ENCODE data around the gene PPAN.

PPAN gene

DNA sequence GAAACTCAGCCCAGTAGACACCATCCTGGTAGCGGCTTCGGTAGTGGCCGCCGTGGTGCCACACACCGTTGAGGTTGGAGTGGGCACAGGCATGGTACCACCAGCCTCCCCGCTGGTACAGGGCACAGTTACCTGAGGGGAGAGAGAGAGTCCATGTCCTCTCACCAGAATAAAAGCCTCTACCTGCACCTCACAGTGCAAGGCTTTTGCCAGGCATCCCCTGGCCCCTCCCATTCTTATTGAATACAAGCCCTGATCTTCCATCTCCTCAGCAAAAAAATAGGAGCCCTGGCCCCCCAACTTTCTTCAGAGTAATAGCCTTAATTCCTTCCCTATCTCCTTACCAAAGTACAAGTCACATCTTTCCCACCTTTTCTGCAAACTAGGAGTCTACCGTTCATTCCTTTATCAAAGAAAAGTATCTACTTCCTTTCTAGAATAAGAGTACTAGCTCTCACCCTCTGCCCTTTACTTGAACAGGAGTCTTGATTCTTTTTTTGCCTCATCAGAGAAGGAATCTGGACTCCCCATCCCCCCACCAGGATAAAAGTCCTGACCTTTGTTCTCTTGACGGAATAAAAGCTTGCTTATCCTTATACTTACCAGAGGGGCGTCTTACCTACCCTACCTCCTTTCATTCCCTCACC, 13.4 kb upstream of the PPAN start:
- TF ChIP-seq, protein P1, sequence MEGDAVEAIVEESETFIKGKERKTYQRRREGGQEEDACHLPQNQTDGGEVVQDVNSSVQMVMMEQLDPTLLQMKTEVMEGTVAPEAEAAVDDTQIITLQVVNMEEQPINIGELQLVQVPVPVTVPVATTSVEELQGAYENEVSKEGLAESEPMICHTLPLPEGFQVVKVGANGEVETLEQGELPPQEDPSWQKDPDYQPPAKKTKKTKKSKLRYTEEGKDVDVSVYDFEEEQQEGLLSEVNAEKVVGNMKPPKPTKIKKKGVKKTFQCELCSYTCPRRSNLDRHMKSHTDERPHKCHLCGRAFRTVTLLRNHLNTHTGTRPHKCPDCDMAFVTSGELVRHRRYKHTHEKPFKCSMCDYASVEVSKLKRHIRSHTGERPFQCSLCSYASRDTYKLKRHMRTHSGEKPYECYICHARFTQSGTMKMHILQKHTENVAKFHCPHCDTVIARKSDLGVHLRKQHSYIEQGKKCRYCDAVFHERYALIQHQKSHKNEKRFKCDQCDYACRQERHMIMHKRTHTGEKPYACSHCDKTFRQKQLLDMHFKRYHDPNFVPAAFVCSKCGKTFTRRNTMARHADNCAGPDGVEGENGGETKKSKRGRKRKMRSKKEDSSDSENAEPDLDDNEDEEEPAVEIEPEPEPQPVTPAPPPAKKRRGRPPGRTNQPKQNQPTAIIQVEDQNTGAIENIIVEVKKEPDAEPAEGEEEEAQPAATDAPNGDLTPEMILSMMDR (IDR thresholded peaks at IDR 0.05; ENCODE audit: low read length, missing control alignments): no peak
- no peak overlapping the region for H3K4me3 ChIP-seq (replicated peaks; ENCODE audit: low read depth, low read length)
- no peak for DNase-seq (ENCODE audit: low read depth)

DNA sequence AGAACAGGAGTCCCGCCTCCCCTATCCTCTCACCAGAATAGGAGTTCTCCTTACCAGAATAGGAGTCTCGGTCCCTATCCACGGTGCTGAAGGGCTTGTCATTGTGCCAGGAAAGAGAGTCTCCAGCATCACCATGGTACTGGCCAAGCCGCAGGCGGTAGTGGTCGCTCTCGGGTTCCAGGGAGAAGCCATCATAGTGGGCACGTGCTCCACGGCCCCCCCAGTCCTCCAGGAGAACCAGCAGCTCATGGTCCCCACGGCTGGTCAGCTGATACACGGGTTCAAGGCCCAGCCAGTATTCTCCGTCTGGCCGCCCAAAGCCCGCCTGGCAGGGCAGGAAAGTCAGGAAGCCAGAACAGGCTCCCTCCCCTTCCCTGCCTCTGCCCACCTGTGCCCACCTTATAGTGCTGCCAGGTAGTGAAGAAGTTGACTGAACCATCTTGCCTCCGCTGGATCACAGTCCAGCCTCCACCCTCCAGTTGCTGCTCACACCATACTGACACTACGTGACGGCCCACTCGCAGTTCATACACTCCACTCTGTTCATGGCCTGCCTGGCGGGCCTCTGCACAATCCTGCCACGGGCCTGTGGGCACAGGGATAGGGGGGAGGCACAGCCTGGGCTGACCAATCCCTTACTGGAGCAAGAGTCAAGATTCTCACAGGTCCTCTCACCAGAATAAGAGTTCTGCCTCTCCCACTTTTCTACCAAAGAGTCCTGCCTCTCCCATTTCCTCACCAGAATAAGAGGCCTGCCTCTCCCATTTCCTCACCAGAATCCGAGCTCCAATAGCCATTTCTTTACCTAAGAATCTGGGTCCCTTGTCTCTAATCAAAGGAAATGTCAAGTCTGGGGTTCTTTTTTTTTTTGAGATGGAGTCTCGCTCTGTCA, 12.6 kb upstream of the PPAN start:
- no peak overlapping the region for H3K4me3 ChIP-seq (replicated peaks; ENCODE audit: low read depth, low read length)
- DNase-seq (ENCODE audit: low read depth): no peak
- TF ChIP-seq, protein P1 (IDR thresholded peaks at IDR 0.05; ENCODE audit: low read length, missing control alignments): no peak

DNA sequence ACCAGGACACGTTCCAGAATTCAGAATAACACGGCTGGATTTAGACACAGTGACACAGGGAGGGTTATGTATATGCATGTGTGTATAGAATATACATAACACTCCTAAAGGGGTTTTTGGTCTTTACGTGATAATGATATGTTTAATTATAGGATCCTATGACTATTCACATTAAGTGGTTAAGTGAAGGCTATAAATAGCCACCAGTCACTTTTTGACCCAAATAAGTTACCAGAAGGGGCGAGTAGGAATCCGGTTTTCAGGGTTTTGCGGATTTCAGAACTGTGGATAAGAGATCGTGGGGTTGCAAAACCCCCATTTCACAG, 10.6 kb upstream of the PPAN start:
- TF ChIP-seq, protein P1 (IDR thresholded peaks at IDR 0.05; ENCODE audit: low read length, missing control alignments): no peak
- H3K4me3 ChIP-seq (replicated peaks; ENCODE audit: low read depth, low read length): no peak overlapping the region

DNA sequence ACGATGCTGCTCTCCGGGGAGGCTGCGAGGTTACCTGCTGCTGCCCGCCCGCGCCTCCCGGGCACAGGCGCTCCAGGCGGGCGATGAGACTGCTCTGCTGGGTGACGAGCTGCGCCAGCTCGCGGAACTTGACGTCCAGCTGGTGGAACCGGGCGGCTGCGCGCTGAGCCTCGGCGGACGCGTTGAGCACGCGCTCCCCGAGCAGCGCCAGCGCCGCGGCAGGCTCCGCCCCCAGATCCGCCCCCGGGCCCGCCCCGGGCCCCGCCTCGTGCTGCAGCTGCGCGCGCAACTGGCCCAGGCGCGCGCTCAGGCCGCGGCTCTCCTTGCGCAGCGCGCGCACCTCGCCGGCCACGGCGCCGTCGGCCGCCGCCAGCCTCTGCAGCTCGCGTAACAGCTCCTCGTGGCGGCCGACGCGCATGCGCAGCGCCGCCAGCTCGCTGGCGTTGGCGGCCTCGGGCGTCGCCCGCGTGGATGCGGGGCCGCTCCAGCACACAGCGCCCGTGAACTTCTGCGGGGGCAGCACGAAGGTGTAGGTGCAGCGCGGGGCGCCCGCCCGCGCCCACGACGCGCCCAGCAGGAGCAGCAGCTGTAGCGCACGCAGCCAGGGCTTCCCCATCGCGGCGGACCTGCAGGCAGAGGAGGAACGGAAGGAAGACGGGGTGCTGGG, 10.1 kb upstream of the PPAN start:
- H3K4me3 ChIP-seq (replicated peaks; ENCODE audit: low read depth, low read length): peak overlapping the region; percentile 46
- TF ChIP-seq, protein P1 (IDR thresholded peaks at IDR 0.05; ENCODE audit: low read length, missing control alignments): no peak
- peak; percentile 91 for DNase-seq (ENCODE audit: low read depth)

More for the DNA sequence above, 10.6 kb upstream of the PPAN start:
- no peak for DNase-seq (ENCODE audit: low read depth)

DNA sequence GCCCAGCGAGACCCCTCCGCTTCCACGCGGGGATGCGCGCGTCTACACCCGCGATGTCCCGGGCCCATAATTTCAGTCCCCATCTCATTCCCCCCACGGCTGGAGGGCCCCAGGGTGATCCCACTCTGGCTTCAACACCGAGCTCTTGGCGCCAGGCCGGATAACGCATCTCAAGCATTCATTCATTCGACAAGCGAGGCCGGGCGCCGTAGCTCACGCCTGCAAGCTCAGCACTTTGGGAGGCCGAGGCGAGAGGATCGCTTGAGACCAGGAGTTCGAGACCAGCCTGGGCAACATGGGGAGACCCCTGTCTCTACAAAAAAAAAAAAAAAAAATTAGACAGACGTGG, 9.6 kb upstream of the PPAN start:
- DNase-seq (ENCODE audit: low read depth): no peak
- TF ChIP-seq, protein P1 (IDR thresholded peaks at IDR 0.05; ENCODE audit: low read length, missing control alignments): no peak
- peak overlapping the region; percentile 46 for H3K4me3 ChIP-seq (replicated peaks; ENCODE audit: low read depth, low read length)

DNA sequence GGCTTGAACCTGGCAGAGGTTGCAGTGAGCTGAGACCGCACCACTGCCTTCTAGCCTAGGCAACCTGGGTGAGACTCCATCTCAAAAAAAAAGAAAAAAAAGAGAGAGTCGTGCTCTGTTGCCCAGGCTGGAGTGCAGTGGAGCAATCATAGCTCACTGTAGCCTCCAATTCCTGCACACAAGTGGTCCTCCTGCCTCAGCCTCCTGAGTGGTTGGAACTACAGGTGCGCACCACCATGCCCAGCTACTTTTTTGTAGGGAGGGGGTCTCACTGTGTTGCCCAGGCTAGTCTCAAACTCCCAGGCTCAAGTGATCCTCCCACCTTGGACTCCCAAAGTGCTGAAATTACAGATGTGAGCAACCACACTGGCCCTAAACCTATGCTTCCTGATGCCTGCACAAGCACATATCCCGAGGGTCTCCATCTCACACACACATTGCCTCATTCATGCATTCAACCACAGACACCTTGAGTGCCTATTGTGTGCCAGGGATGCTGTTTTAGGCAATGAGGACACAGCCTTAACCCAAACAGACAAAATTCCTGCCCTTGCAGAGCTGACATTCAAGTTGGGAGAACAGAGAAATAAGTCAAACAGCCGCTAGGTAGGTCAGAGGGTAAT, 5.9 kb upstream of the PPAN start:
- DNase-seq (ENCODE audit: low read depth): no peak
- TF ChIP-seq, protein P1 (IDR thresholded peaks at IDR 0.05; ENCODE audit: low read length, missing control alignments): no peak
- no peak overlapping the region for H3K4me3 ChIP-seq (replicated peaks; ENCODE audit: low read depth, low read length)
